ENCODE data around the gene RAX2. TPM values are rescaled to one million over a fixed set of nuclear protein-coding genes. Genes with fewer than 3 reads are reported as not detected.

The RAX2 gene
- total and polyA plus RNA-seq, 10 of the 15 experiments (the other 5 are each of a cell fraction or from before 2014, with no cell fraction given), result not detected

DNA sequence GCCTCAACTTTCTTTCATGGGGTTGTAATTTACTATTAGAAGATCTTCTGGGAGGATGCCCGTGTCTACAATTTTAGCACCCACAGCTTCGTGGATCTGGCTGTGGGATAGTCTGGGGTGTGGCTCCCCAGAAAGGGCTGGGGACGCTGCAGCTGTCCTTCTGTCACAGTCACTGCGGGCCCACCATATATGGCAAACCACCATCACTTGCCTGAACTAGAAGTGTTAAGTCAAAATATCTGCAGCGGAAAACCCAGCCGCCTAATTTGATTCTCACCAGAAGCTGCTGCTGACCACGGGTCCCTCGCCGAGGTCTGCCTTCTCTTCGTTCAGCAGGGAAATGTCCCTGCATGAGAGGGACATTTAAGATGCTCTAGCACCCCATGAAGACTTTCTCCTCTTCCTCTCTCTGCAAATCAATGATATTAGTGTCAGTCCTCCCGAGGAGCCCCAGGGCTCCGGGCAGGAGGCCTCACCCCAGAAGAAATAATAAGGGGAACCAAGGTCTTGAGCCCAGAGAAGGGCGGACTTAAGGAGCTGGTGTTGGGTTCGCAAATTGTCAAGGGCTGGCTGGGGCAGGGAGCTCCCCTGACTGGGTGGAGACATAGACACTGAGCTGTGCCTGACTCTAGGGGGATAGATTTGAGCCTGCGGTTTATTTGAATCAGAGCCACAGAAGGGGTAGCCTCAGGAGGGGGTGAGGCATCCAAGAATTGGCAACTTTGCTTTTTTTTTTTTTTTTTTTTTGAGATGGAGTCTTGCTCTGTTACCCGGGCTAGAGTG, 17.2 kb upstream of the RAX2 start (continued):
- TF ChIP-seq IKZF2 (IDR thresholded peaks at IDR 0.05) (no peak), HDGF (IDR thresholded peaks at IDR 0.05) (no peak), ETV6 (conservative IDR thresholded peaks at IDR 0.05 in 1 of 2, IDR thresholded peaks at IDR 0.05 in 1 of 2; ENCODE audit: borderline replicate concordance in 1 of 2, low read depth in 1 of 2) (no peak), NFIC (IDR thresholded peaks at IDR 0.05; ENCODE audit: low read depth, low read length) (no peak), HDAC2 (IDR thresholded peaks at IDR 0.05) (no peak), EGR1 (IDR thresholded peaks at IDR 0.05; ENCODE audit: borderline replicate concordance in 1 of 2, low read depth in 2 of 2, low read length in 2 of 2) (no peak), BMI1 (IDR thresholded peaks at IDR 0.05; ENCODE audit: borderline replicate concordance) (no peak), HDAC6 (IDR thresholded peaks at IDR 0.05; ENCODE audit: unreplicated experiment) (no peak), SREBF1 (IDR thresholded peaks at IDR 0.05; ENCODE audit: low read length) (no peak)
- TF ChIP-seq, protein P1, sequence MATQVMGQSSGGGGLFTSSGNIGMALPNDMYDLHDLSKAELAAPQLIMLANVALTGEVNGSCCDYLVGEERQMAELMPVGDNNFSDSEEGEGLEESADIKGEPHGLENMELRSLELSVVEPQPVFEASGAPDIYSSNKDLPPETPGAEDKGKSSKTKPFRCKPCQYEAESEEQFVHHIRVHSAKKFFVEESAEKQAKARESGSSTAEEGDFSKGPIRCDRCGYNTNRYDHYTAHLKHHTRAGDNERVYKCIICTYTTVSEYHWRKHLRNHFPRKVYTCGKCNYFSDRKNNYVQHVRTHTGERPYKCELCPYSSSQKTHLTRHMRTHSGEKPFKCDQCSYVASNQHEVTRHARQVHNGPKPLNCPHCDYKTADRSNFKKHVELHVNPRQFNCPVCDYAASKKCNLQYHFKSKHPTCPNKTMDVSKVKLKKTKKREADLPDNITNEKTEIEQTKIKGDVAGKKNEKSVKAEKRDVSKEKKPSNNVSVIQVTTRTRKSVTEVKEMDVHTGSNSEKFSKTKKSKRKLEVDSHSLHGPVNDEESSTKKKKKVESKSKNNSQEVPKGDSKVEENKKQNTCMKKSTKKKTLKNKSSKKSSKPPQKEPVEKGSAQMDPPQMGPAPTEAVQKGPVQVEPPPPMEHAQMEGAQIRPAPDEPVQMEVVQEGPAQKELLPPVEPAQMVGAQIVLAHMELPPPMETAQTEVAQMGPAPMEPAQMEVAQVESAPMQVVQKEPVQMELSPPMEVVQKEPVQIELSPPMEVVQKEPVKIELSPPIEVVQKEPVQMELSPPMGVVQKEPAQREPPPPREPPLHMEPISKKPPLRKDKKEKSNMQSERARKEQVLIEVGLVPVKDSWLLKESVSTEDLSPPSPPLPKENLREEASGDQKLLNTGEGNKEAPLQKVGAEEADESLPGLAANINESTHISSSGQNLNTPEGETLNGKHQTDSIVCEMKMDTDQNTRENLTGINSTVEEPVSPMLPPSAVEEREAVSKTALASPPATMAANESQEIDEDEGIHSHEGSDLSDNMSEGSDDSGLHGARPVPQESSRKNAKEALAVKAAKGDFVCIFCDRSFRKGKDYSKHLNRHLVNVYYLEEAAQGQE (IDR thresholded peaks at IDR 0.05; ENCODE audit: low read depth, low read length), result no peak
- TF ChIP-seq, protein P2, sequence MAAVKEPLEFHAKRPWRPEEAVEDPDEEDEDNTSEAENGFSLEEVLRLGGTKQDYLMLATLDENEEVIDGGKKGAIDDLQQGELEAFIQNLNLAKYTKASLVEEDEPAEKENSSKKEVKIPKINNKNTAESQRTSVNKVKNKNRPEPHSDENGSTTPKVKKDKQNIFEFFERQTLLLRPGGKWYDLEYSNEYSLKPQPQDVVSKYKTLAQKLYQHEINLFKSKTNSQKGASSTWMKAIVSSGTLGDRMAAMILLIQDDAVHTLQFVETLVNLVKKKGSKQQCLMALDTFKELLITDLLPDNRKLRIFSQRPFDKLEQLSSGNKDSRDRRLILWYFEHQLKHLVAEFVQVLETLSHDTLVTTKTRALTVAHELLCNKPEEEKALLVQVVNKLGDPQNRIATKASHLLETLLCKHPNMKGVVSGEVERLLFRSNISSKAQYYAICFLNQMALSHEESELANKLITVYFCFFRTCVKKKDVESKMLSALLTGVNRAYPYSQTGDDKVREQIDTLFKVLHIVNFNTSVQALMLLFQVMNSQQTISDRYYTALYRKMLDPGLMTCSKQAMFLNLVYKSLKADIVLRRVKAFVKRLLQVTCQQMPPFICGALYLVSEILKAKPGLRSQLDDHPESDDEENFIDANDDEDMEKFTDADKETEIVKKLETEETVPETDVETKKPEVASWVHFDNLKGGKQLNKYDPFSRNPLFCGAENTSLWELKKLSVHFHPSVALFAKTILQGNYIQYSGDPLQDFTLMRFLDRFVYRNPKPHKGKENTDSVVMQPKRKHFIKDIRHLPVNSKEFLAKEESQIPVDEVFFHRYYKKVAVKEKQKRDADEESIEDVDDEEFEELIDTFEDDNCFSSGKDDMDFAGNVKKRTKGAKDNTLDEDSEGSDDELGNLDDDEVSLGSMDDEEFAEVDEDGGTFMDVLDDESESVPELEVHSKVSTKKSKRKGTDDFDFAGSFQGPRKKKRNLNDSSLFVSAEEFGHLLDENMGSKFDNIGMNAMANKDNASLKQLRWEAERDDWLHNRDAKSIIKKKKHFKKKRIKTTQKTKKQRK (IDR thresholded peaks at IDR 0.05; ENCODE audit: low read depth, low read length), result no peak
